BE2C (cell line): Measurements from ENCODE around the gene APOA4.

Source experiments
- DNase-seq: peaks from one replicate; pipeline ENCODE4 v3.0.0-alpha.2; 2020
- H3K27me3 ChIP-seq: fragments of 250-450 bp; sonication (Bioruptor Pico); 2 replicates; pipeline ENCODE4 v1.5.1; 2020; ENCODE audit warnings: mild to moderate bottlenecking
- H3K36me3 ChIP-seq: fragments of 250-450 bp; sonication (Bioruptor Pico); 2 replicates; pipeline ENCODE4 v1.5.1; 2020; ENCODE audit warnings: mild to moderate bottlenecking
- H3K4me1 ChIP-seq: fragments of 250-450 bp; sonication (Bioruptor Pico); 2 replicates; pipeline ENCODE4 v1.5.1; 2020
- H3K4me3 ChIP-seq: 2 replicates; pipeline ENCODE4 v1.5.1; 2011; ENCODE audit warnings: low read depth, low read length
- H3K9me3 ChIP-seq: fragments of 250-450 bp; sonication (Bioruptor Pico); 2 replicates; pipeline ENCODE4 v1.5.1; 2020
- TF ChIP-seq, protein P1 (sequence below): IDR thresholded peaks from 2 replicates; pipeline ENCODE4 v1.5.1; 2012; ENCODE audit warnings: mild to moderate bottlenecking, low read depth, low read length

Gene APOA4

DNA sequence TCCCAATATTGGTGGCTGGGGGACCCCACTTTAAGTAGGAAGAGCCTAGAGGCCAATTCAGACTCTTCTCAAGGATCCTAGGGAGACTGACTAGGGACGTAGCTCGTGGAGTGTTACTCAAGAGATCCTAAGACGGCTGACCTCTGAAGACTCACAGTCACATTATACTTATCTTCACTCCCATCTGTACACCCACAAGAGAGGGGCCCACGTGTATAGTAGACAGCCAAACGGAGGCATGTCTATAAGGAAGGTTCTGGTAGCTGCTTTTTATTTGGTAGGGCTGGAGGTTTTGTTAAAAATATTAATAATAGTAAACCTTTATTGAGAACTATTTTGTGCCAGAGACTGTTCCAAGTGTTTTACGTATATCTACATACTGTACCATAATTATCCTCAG lies 37.2 kb upstream of the APOA4 start:
- DNase-seq: no peak
- H3K9me3 ChIP-seq: no peaks in the 10 kb centered on the region
- H3K36me3 ChIP-seq: peaks cover 70% of the 10 kb centered on the region
- no peaks in the 10 kb centered on the region for H3K4me1 ChIP-seq
- no peaks in the 10 kb centered on the region for H3K27me3 ChIP-seq
- no peak overlapping the region for H3K4me3 ChIP-seq
- TF ChIP-seq, protein P1, sequence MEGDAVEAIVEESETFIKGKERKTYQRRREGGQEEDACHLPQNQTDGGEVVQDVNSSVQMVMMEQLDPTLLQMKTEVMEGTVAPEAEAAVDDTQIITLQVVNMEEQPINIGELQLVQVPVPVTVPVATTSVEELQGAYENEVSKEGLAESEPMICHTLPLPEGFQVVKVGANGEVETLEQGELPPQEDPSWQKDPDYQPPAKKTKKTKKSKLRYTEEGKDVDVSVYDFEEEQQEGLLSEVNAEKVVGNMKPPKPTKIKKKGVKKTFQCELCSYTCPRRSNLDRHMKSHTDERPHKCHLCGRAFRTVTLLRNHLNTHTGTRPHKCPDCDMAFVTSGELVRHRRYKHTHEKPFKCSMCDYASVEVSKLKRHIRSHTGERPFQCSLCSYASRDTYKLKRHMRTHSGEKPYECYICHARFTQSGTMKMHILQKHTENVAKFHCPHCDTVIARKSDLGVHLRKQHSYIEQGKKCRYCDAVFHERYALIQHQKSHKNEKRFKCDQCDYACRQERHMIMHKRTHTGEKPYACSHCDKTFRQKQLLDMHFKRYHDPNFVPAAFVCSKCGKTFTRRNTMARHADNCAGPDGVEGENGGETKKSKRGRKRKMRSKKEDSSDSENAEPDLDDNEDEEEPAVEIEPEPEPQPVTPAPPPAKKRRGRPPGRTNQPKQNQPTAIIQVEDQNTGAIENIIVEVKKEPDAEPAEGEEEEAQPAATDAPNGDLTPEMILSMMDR: no peak

DNA sequence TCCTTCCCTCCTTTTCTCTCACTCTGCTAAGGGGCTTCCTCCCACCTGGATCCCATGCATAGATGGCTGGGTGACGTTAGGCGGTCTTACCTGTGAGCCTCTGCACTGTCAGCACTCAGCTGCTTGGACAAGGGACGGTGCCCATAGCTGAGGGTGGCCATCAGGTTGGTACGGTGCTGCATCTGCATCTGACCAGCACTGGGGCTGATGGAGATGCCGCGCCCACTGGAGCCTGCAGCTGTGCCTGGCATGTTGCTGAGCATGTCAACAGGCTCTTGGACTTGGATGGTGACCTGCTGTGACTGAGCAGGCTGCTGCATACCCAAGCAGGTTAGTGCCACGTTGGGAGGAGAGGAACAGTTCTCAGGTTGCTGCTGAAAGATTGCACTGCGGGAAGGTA lies 36.1 kb upstream of the APOA4 start:
- Histone ChIP-seq H3K4me3 (no peak overlapping the region), H3K4me1 (no peaks in the 10 kb centered on the region), H3K9me3 (no peaks in the 10 kb centered on the region), H3K36me3 (peaks cover 68% of the 10 kb centered on the region), H3K27me3 (no peaks in the 10 kb centered on the region)
- DNase-seq: no peak
- TF ChIP-seq, protein P1: no peak

DNA sequence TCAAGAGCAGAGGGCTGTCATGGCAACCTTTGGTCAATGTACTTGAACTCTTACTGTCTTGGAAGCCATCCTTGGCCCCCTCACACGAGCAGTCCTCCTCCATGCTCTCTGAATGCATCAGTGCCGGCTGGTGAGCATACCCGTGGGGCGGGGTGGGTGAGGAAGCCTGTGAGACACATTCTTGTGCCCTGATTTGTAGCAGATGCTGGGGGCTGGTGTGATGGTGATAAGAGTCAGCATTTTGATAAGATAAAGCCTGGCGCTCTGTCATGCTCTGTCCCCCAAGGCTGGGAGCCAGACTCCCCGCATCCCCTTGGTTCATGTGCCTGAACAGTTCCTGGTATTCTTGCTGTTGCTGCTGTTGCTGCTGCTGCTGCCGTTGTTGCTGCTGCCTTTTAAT lies 34.8 kb upstream of the APOA4 start:
- no peaks in the 10 kb centered on the region for H3K4me1 ChIP-seq
- H3K4me3 ChIP-seq: no peak overlapping the region
- DNase-seq: no peak
- TF ChIP-seq, protein P1: no peak
- H3K27me3 ChIP-seq: no peaks in the 10 kb centered on the region
- H3K36me3 ChIP-seq: peaks cover 70% of the 10 kb centered on the region
- H3K9me3 ChIP-seq: no peaks in the 10 kb centered on the region

DNA sequence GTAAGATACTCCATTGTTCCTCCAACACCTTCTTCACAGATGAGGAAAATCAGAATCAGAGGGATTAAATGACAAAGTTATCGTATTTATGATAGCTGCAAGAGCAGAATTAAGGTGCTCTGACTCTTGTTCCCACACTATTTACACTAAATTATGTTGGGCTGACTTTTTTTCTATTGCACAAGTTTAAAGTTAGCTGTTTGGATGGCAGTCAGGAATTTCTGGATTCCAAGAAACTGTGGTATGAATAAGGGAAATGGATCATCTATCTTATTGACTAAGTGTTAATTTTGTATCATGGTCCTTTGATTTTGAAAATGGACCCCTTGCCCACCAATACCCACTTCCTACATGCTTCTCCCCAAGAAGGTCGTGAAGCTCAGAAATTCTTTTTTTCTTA lies 34.2 kb upstream of the APOA4 start:
- no peaks in the 10 kb centered on the region for H3K9me3 ChIP-seq
- no peaks in the 10 kb centered on the region for H3K4me1 ChIP-seq
- H3K36me3 ChIP-seq: peaks cover 66% of the 10 kb centered on the region
- no peak overlapping the region for H3K4me3 ChIP-seq
- DNase-seq: no peak
- no peaks in the 10 kb centered on the region for H3K27me3 ChIP-seq
- TF ChIP-seq, protein P1: no peak

DNA sequence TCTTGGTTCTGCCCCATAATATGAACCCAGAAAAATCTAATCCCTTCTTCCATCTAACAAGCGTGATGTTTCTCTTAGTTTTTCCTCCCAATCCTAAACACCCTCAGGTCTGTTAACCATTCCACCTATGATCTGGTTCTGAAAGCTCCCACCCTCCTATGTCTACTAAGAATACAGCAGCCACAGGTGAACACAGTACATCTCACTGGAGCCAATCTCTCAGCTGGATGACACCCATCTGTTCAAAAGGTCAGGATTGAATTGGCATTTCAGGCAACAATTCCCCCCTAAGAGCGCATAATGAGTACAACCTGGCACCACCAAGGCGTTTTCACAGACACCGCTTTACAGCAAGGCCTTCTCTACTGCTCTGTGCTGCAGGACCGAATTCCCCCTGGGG lies 33.3 kb upstream of the APOA4 start:
- Histone ChIP-seq H3K4me3 (no peak overlapping the region), H3K27me3 (no peaks in the 10 kb centered on the region), H3K36me3 (peaks cover 57% of the 10 kb centered on the region), H3K4me1 (no peaks in the 10 kb centered on the region), H3K9me3 (no peaks in the 10 kb centered on the region)
- TF ChIP-seq, protein P1: no peak
- DNase-seq: no peak

DNA sequence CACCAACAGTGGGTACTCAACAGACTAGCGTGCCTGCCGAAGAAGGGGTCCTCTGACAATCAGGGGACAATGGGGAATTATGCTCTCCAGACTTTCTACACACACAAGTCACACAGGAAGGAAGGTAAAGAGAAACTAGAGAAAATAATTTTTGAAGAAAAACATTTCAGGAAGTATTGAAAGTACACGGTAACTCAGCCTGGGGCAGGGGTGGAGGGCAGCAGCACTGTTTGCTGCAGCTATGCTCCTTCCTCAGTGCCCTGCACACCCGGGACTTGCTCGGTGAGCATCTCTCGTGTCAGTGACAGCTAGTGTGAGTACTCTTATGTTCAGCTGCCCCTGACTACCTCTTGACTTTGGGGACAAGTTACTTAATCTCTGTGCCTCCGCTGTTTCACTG lies 32.3 kb upstream of the APOA4 start:
- Histone ChIP-seq H3K36me3 (peaks cover 54% of the 10 kb centered on the region), H3K27me3 (no peaks in the 10 kb centered on the region), H3K4me3 (no peak overlapping the region), H3K9me3 (no peaks in the 10 kb centered on the region), H3K4me1 (no peaks in the 10 kb centered on the region)
- DNase-seq: no peak
- TF ChIP-seq, protein P1: no peak
